H1 (cell line): ENCODE data around the gene TNP1.

ENCODE experiments used
- CTCF ChIP-seq, 3 experiments: IDR thresholded peaks; 1 replicate in 2 of 3; 2 replicates in 1 of 3; pipeline versions ENCODE4 v1.5.1 to v1.6.1; 2011; ENCODE audit warnings: low read length in 3 of 3, mild to moderate bottlenecking in 3 of 3, inconsistent platforms in 2 of 3, low read depth in 1 of 3, moderate library complexity in 1 of 3; ENCODE audit not compliant: insufficient read depth in 1 of 3; ENCODE audit errors: control extremely low read depth in 1 of 3
- E2F6 ChIP-seq: IDR thresholded peaks from 2 replicates; pipeline ENCODE4 v1.6.1; 2012; ENCODE audit warnings: inconsistent platforms
- EZH2 ChIP-seq: fragments of 200-600 bp; sonication (generic); IDR thresholded peaks from 2 replicates; pipeline ENCODE4 v1.7.1; 2012; ENCODE audit warnings: low read depth, mild to moderate bottlenecking, moderate library complexity, low read length, inconsistent platforms; ENCODE audit not compliant: severe bottlenecking
- JUND ChIP-seq: IDR thresholded peaks from 2 replicates; pipeline ENCODE4 v1.6.1; 2011; ENCODE audit warnings: mild to moderate bottlenecking, improper control_type of control experiment, low read length
- MAX ChIP-seq: IDR thresholded peaks from 2 replicates; pipeline ENCODE4 v1.6.1; 2012; ENCODE audit warnings: inconsistent platforms
- POLR2AphosphoS5 ChIP-seq: IDR thresholded peaks from 2 replicates; pipeline ENCODE4 v1.6.1; 2011; ENCODE audit warnings: low read depth, low read length
- RNF2 ChIP-seq: fragments of 200-900, 300-1000 bp; sonication (generic); IDR thresholded peaks from 2 replicates; pipeline ENCODE4 v1.7.1; 2016; ENCODE audit warnings: borderline replicate concordance, low read depth, mild to moderate bottlenecking, antibody characterized with exemption, low read length; ENCODE audit not compliant: poor library complexity, severe bottlenecking; ENCODE audit errors: missing control alignments
- SUZ12 ChIP-seq: fragments of 200-600 bp; sonication (generic); IDR thresholded peaks from 2 replicates; pipeline ENCODE4 v1.6.1; 2012; ENCODE audit warnings: mild to moderate bottlenecking, inconsistent platforms, low read length, moderate library complexity, mixed read lengths
- TAF1 ChIP-seq: IDR thresholded peaks from 2 replicates; pipeline ENCODE4 v1.6.1; 2011; ENCODE audit warnings: mild to moderate bottlenecking, low read depth, low read length

GRCh38 chr2:216904554-216904953 is 44.7 kb upstream of the TNP1 start:
- TF ChIP-seq TAF1 (no peak), CTCF (IDR thresholded peaks at IDR 0.05; ENCODE audit: control extremely low read depth in 1 of 3, insufficient read depth in 1 of 3, low read depth in 1 of 3, low read length in 3 of 3) (no peak), POLR2AphosphoS5 (no peak), E2F6 (no peak), RNF2 (no peak), SUZ12 (no peak), MAX (no peak), JUND (no peak), EZH2 (no peak)
